Measurements from ENCODE around the gene FXYD1.

The FXYD1 gene

DNA sequence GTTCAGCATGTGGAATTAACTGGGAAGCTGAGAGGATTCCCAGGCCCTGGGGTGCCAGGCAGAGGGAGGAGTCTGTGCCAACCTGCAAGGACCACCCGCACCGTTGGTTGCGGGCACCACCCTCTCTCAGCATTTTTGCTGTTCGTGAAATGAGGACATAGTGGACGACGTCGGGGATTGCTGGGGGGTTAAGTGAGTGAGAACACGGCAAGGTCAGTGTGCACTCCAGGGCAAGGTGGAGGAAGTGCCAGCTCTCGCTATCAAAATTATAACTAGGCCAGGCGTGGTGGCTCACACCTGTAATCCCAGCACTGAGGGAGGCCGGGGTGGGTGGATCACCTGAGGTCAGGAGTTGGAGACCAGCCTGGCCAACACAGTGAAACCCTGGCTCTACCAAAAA is 20.8 kb upstream of the FXYD1 start:
- WGBS (ENCODE audit: insufficient coverage, insufficient read length) = no CpG with 5 or more reads among the region's 11 CpGs
- no peaks in the 10 kb centered on the region for H3K27me3 ChIP-seq (ENCODE audit: control insufficient read depth, insufficient read depth, low read length)
- H3K36me3 ChIP-seq (ENCODE audit: control insufficient read depth, insufficient read depth, low read length) = no peaks in the 10 kb centered on the region
- no peaks in the 10 kb centered on the region for H3K9me3 ChIP-seq (ENCODE audit: control insufficient read depth, insufficient read depth, low read length)
- DNase-seq (ENCODE audit: low read depth, low spot score) = no peak
- no peak overlapping the region for H3K27ac ChIP-seq (ENCODE audit: low read length)
- H3K4me3 ChIP-seq (ENCODE audit: low read length) = no peak overlapping the region
- no peaks in the 10 kb centered on the region; the same call in 1 of the 2 replicates for H3K4me1 ChIP-seq (ENCODE audit: control insufficient read depth, insufficient read depth, low read length)

DNA sequence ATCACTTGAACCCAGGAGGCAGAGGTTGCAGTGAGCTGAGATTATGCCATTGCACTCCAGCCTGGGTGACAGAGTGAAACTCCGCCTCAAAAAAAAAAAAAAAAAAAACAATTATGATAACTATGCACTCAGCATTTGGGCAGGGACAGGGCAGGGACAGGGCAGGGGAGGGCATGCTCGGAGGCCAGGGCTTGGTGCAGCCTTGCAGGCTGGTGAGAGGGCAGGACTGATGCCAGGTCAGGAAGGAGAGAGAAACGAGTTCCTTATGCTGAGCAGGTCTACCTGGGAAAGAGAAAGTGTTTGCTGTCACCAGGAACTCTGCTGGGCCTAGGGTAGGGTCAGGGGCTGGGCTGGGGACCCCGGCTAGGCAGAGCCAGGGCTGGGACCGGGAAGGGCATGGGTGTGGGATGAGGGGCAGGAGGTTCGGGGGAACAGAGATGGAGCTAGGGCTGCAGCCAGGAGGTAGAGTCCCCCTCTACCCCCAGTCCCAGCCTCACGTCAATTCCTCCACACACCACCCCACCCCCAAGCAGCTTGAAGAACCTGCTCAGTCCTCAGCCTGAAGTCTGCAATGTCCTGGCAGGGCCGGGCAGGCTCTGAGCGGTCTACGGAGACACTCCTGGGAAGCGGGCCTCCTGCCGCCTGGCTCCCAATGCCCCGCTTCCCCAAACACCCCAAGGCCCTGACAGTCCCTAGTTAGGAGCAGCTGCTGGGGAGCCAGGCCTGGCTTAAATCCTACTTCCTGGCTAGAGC is 20.2 kb upstream of the FXYD1 start:
- no CpG with 5 or more reads among the region's 13 CpGs for WGBS (ENCODE audit: insufficient coverage, insufficient read length)
- Histone ChIP-seq H3K9me3 (ENCODE audit: control insufficient read depth, insufficient read depth, low read length) (no peaks in the 10 kb centered on the region), H3K4me1 (ENCODE audit: control insufficient read depth, insufficient read depth, low read length) (peaks cover 2% of the 10 kb centered on the region; the same call in 1 of the 2 replicates), H3K27ac (ENCODE audit: low read length) (no peak overlapping the region), H3K4me3 (ENCODE audit: low read length) (no peak overlapping the region), H3K27me3 (ENCODE audit: control insufficient read depth, insufficient read depth, low read length) (no peaks in the 10 kb centered on the region), H3K36me3 (ENCODE audit: control insufficient read depth, insufficient read depth, low read length) (no peaks in the 10 kb centered on the region)
- DNase-seq (ENCODE audit: low read depth, low spot score) = no peak

DNA sequence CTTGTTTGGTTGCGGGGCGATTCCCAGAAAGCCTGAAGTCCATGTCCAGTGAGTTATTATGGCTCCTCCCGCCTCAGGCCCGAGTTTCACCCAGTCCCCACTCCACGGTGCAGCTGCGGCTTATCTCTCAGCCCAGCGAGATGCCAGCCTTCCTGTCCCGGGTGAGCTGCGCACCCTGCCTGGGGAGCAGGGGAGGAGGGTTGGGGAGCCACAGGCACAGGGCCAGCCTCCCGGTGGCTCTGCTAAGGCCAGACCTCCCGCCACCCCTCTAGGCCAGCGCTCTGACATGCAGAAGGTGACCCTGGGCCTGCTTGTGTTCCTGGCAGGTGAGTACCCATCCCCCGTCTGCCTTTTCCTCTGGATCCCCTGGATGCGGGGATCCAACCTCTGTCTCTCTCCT is 19.5 kb upstream of the FXYD1 start:
- Histone ChIP-seq H3K27ac (ENCODE audit: low read length) (no peak overlapping the region), H3K27me3 (ENCODE audit: control insufficient read depth, insufficient read depth, low read length) (no peaks in the 10 kb centered on the region), H3K4me1 (ENCODE audit: control insufficient read depth, insufficient read depth, low read length) (peaks cover 2% of the 10 kb centered on the region; the same call in 1 of the 2 replicates), H3K9me3 (ENCODE audit: control insufficient read depth, insufficient read depth, low read length) (no peaks in the 10 kb centered on the region), H3K4me3 (ENCODE audit: low read length) (no peak overlapping the region), H3K36me3 (ENCODE audit: control insufficient read depth, insufficient read depth, low read length) (no peaks in the 10 kb centered on the region)
- no CpG with 5 or more reads among the region's 14 CpGs for WGBS (ENCODE audit: insufficient coverage, insufficient read length)
- no peak for DNase-seq (ENCODE audit: low read depth, low spot score)

DNA sequence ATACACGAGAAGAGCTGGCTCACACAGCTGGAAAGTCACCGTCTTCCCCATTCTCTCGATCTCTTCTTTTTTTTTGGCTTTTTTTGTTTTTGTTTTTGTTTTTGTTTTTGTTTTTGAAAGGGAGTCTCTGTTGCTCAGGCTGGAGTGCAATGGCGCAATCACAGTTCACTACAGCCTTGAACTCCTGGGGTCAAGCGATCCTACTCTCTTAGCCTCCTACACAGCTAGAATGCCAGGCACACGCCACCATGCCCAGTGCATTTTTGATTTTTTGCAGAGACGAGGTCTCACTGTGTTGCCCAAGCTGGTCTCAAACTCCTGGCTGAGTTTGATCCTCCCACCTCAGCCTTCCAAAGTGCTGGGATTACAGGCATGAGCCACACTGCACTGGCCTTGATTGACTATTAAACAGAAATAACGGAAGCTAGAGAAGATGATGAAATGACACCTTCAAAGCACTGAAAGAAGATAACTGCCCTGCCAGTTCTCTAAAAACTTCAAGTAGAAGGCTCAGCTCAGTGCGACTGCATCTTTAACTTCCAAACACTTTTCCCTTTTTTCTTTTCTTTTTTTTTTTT is 19.0 kb upstream of the FXYD1 start:
- DNase-seq (ENCODE audit: low read depth, low spot score) = no peak
- H3K4me1 ChIP-seq (ENCODE audit: control insufficient read depth, insufficient read depth, low read length) = peaks cover 2% of the 10 kb centered on the region; the same call in 1 of the 2 replicates
- no peaks in the 10 kb centered on the region for H3K9me3 ChIP-seq (ENCODE audit: control insufficient read depth, insufficient read depth, low read length)

DNA sequence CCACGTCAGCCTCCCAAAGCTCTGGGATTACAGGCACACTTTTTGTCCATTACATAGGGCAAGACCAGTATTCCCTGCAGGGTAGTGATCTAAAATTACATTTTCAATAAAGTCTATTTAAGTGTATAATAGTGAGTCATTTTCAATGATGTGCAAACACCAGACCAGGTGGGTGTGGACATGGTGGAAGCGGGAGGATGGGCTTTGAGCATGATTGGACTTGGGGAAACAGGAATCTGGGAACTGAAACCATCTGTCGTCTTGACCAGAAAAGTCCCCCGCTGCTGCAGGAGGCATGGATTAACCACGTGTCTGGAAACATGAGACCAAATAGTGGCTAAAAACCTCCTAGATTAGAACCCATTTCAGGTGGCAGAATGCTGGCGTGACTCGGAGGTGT is 18.1 kb upstream of the FXYD1 start:
- no CpG with 5 or more reads among the region's 7 CpGs for WGBS (ENCODE audit: insufficient coverage, insufficient read length)
- H3K36me3 ChIP-seq (ENCODE audit: control insufficient read depth, insufficient read depth, low read length) = no peaks in the 10 kb centered on the region
- peaks cover 2% of the 10 kb centered on the region; the same call in 1 of the 2 replicates for H3K4me1 ChIP-seq (ENCODE audit: control insufficient read depth, insufficient read depth, low read length)
- H3K27me3 ChIP-seq (ENCODE audit: control insufficient read depth, insufficient read depth, low read length) = no peaks in the 10 kb centered on the region
- no peak overlapping the region for H3K27ac ChIP-seq (ENCODE audit: low read length)
- no peaks in the 10 kb centered on the region for H3K9me3 ChIP-seq (ENCODE audit: control insufficient read depth, insufficient read depth, low read length)
- no peak for DNase-seq (ENCODE audit: low read depth, low spot score)
- no peak overlapping the region for H3K4me3 ChIP-seq (ENCODE audit: low read length)

More for the DNA sequence above, 19.0 kb upstream of the FXYD1 start:
- H3K36me3 ChIP-seq (ENCODE audit: control insufficient read depth, insufficient read depth, low read length) = no peaks in the 10 kb centered on the region
- H3K27me3 ChIP-seq (ENCODE audit: control insufficient read depth, insufficient read depth, low read length) = no peaks in the 10 kb centered on the region
- no peak overlapping the region for H3K27ac ChIP-seq (ENCODE audit: low read length)
- WGBS (ENCODE audit: insufficient coverage, insufficient read length) = no CpG with 5 or more reads among the region's 9 CpGs
- no peak overlapping the region for H3K4me3 ChIP-seq (ENCODE audit: low read length)

DNA sequence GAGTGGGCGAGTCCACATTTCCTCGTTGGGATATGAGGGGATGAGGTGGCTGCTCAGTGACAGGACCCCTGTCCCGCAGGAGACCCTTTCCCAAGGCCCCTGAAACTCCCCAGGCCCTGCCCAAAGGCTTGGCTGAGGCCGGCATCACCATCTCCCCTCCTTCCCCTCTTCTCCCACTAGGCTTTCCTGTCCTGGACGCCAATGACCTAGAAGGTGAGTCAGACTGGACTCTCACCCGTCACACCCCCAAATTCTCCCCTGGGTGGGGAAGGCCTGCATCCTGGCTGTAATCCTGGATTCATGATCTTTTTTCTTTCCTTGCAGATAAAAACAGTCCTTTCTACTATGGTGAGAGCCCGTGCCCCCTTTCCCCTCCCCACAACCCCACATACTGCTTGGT is 17.7 kb upstream of the FXYD1 start:
- Histone ChIP-seq H3K9me3 (ENCODE audit: control insufficient read depth, insufficient read depth, low read length) (no peaks in the 10 kb centered on the region), H3K36me3 (ENCODE audit: control insufficient read depth, insufficient read depth, low read length) (no peaks in the 10 kb centered on the region), H3K27ac (ENCODE audit: low read length) (no peak overlapping the region), H3K27me3 (ENCODE audit: control insufficient read depth, insufficient read depth, low read length) (no peaks in the 10 kb centered on the region), H3K4me1 (ENCODE audit: control insufficient read depth, insufficient read depth, low read length) (peaks cover 2% of the 10 kb centered on the region; the same call in 1 of the 2 replicates), H3K4me3 (ENCODE audit: low read length) (no peak overlapping the region)
- WGBS (ENCODE audit: insufficient coverage, insufficient read length) = no CpG with 5 or more reads among the region's 7 CpGs
- no peak for DNase-seq (ENCODE audit: low read depth, low spot score)

DNA sequence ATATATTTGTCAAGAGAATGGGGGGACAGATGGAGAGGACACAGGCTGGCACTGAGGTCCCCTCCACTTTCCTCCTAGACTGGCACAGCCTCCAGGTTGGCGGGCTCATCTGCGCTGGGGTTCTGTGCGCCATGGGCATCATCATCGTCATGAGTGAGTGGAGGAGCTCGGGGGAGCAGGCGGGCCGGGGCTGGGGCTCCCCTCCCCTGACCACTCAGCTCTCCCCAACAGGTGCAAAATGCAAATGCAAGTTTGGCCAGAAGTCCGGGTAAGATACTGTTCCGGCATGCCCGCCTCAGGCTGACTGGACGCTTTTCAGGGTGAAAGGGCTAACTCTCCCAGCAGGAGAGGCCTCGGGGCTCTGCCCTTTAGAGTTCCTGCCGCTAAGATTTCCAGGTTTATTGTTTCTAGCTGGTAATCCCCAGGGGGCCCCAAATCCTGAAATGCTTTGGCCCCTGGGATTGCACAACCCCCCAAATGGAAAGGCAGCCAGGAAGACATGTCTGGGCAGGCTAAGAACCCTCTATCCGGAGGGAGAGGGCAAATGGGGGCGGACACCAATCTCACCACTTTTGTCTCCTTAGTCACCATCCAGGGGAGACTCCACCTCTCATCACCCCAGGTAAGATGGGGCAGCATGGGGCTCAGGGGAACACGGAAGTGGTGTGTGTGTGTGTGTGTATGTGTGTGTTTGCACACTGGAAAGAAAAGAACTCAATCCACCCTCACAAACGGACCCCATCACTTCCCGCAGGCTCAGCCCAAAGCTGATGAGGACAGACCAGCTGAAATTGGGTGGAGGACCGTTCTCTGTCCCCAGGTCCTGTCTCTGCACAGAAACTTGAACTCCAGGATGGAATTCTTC is 15.7 kb upstream of the FXYD1 start:
- Histone ChIP-seq H3K36me3 (ENCODE audit: control insufficient read depth, insufficient read depth, low read length) (no peaks in the 10 kb centered on the region), H3K9me3 (ENCODE audit: control insufficient read depth, insufficient read depth, low read length) (no peaks in the 10 kb centered on the region), H3K4me3 (ENCODE audit: low read length) (no peak overlapping the region), H3K27me3 (ENCODE audit: control insufficient read depth, insufficient read depth, low read length) (no peaks in the 10 kb centered on the region), H3K4me1 (ENCODE audit: control insufficient read depth, insufficient read depth, low read length) (peaks cover 2% of the 10 kb centered on the region; the same call in 1 of the 2 replicates), H3K27ac (ENCODE audit: low read length) (no peak overlapping the region)
- no CpG with 5 or more reads among the region's 19 CpGs for WGBS (ENCODE audit: insufficient coverage, insufficient read length)
- DNase-seq (ENCODE audit: low read depth, low spot score) = no peak

DNA sequence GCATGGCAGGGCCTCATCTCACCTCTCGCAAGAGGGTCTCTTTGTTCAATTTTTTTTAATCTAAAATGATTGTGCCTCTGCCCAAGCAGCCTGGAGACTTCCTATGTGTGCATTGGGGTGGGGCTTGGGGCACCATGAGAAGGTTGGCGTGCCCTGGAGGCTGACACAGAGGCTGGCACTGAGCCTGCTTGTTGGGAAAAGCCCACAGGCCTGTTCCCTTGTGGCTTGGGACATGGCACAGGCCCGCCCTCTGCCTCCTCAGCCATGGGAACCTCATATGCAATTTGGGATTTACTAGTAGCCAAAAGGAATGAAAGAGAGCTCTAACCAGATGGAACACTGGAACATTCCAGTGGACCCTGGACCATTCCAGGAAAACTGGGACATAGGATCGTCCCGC is 15.1 kb upstream of the FXYD1 start:
- DNase-seq (ENCODE audit: low read depth, low spot score) = no peak
- H3K27me3 ChIP-seq (ENCODE audit: control insufficient read depth, insufficient read depth, low read length) = no peaks in the 10 kb centered on the region
- H3K36me3 ChIP-seq (ENCODE audit: control insufficient read depth, insufficient read depth, low read length) = no peaks in the 10 kb centered on the region
- no CpG with 5 or more reads among the region's 5 CpGs for WGBS (ENCODE audit: insufficient coverage, insufficient read length)
- H3K4me1 ChIP-seq (ENCODE audit: control insufficient read depth, insufficient read depth, low read length) = peaks cover 2% of the 10 kb centered on the region; the same call in 1 of the 2 replicates
- no peaks in the 10 kb centered on the region for H3K9me3 ChIP-seq (ENCODE audit: control insufficient read depth, insufficient read depth, low read length)
- H3K27ac ChIP-seq (ENCODE audit: low read length) = no peak overlapping the region
- no peak overlapping the region for H3K4me3 ChIP-seq (ENCODE audit: low read length)

DNA sequence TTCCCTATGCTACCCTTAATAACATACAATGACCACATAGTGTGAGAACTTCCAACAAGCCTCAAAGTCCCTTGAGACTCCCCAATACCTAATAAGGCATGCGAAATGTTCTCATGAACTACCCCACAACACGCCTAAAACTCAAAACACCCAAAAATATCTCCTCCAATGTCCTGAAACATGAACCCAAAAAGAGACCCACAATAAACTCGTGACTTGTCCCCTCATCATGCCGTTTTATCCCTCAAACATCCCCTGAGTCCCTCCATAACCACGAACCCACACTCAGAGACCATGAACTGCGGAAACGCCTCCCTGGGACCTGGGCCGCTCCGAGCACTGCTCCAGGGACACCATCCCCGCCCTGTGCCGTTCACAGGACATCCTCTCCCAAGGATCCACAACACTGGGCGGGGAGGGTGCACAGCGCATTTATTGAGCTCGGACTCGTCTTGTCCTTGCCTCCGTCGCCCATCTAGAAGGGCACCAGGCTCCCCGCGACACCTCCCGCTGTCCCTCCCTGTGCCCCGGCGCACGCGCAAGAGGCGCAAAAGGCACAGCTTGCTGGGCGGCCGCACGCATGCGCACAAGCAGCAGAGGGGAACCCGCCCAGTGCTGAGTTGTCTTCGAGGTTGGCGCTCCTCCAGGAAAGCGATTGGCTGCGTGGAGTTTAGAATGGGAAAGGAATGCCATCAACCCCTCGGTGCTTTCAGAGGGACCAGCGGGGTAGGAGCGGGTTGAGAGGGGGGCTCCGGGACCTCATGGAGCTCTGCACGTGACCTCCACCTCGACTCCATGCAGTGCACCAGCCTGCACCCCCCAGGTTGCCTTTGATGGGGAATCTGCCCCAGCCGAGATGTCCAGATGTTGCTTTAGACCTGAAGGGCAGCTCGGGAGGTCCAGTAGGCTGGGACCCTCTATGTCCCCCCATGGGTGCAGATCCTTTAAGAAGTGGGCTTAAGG is 14.2 kb upstream of the FXYD1 start:
- DNase-seq (ENCODE audit: low read depth, low spot score) = no peak
- no peak overlapping the region; the same call in 1 of the 2 replicates for H3K4me3 ChIP-seq (ENCODE audit: low read length)
- no peaks in the 10 kb centered on the region for H3K9me3 ChIP-seq (ENCODE audit: control insufficient read depth, insufficient read depth, low read length)
- H3K27me3 ChIP-seq (ENCODE audit: control insufficient read depth, insufficient read depth, low read length) = no peaks in the 10 kb centered on the region
- WGBS (ENCODE audit: insufficient coverage, insufficient read length) = 100% methylated on average over 3 of the region's 42 CpGs
- no peak overlapping the region for H3K27ac ChIP-seq (ENCODE audit: low read length)
- no peaks in the 10 kb centered on the region for H3K36me3 ChIP-seq (ENCODE audit: control insufficient read depth, insufficient read depth, low read length)
- H3K4me1 ChIP-seq (ENCODE audit: control insufficient read depth, insufficient read depth, low read length) = 0 out of 2 replicates have a peak, but pooled peaks cover 2% of the 10 kb centered on the region

All from iPS DF 6.9 (cell line).